OCI-LY1 (cell line): ENCODE data around the gene RPL36AL.

Experiments used
- EZH2 ChIP-seq: fragments of 200-600 bp; sonication (generic), shearing (Covaris generic); IDR thresholded peaks from 2 replicates; pipeline ENCODE4 v1.8.0; 2017; ENCODE audit warnings: borderline replicate concordance, mixed run types, mild to moderate bottlenecking, antibody characterized with exemption, low read length, moderate library complexity, mixed read lengths
- TF ChIP-seq, protein P1 (sequence below): fragments of 200-600 bp; sonication (generic), shearing (Covaris generic); IDR thresholded peaks from 2 replicates; pipeline ENCODE4 v1.5.1; 2017; ENCODE audit warnings: mild to moderate bottlenecking, antibody characterized with exemption, low read length, moderate library complexity, mixed read lengths

DNA sequence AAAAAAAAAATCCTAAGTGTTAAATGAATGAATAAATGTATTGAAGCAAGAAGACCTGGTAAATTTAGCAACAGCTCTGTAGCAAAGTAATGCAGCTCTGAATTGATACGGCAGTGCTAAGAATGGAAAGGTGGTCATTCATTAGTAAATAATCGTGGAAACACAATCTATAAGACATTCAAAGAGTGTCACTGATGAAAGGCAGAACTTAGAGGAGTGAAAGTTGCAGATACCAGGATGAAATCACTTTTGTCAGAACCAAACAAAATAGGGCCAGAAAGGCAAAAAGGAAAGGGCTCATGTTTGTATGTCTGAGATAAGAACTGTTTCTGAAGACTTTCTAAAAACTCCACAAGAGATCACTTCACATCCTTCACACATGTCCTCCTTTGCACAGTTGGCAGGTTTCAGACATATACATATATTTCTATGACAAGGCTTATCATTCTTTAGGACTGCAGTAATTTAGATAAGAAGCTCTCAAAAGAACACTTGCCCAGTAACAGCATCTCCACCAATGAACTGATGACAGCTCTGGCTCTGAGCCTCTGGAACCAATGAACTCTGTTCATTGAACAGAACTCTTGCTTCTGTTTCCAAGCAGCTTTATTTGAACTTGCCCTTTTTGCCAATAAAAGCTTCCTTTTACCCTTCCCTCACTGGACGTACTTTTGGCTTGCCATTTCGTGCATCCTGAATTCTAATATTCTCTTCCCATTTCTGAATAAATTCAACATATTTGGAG is 25.9 kb downstream of the RPL36AL start:
- TF ChIP-seq, protein P1, sequence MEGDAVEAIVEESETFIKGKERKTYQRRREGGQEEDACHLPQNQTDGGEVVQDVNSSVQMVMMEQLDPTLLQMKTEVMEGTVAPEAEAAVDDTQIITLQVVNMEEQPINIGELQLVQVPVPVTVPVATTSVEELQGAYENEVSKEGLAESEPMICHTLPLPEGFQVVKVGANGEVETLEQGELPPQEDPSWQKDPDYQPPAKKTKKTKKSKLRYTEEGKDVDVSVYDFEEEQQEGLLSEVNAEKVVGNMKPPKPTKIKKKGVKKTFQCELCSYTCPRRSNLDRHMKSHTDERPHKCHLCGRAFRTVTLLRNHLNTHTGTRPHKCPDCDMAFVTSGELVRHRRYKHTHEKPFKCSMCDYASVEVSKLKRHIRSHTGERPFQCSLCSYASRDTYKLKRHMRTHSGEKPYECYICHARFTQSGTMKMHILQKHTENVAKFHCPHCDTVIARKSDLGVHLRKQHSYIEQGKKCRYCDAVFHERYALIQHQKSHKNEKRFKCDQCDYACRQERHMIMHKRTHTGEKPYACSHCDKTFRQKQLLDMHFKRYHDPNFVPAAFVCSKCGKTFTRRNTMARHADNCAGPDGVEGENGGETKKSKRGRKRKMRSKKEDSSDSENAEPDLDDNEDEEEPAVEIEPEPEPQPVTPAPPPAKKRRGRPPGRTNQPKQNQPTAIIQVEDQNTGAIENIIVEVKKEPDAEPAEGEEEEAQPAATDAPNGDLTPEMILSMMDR = no peak
- TF ChIP-seq EZH2 = no peak
